ENCODE measurements around the gene UACA.
"Not testable (repeated sequence)": the region's sequence is repeated elsewhere in the genome, so short reads cannot be mapped to it uniquely, and the experiment has no call there.

The UACA gene

GRCh38 chr15:70669966-70670658 lies 93.2 kb downstream of the UACA start:
- CTCF ChIA-PET: interaction anchor here (1.5 kb wide), 1 partner anchor 56 kb away, joined by 3 read pairs; no protein-coding TSS in a partner anchor

GRCh38 chr15:70669006-70669602 lies 94.3 kb downstream of the UACA start:
- WGBS (ENCODE audit: insufficient coverage): 71% methylated on average over 2 of the region's 4 CpGs
- CTCF ChIA-PET: interaction anchor here (1.3 to 1.4 kb wide), 3 partner anchors 9 to 63 kb away, joined by 3 to 5 read pairs (median 3); no protein-coding TSS in a partner anchor
- no peak for DNase-seq
- H3K36me3 ChIP-seq (ENCODE audit: control insufficient read depth in 4 of 4, insufficient read depth in 4 of 4, low read length in 3 of 4): no peaks in the 10 kb centered on the region
- H3K9me3 ChIP-seq (ENCODE audit: control extremely low read depth in 1 of 5, control insufficient read depth in 4 of 5, insufficient read depth in 2 of 5, low read depth in 1 of 5, low read length in 4 of 5): no peaks in the 10 kb centered on the region
- peaks cover 9 to 25% (median 18%) of the 10 kb centered on the region in 4 experiments for H3K4me1 ChIP-seq (ENCODE audit: control extremely low read depth in 1 of 4, control insufficient read depth in 4 of 4, insufficient read depth in 4 of 4, low read length in 3 of 4)
- no peak overlapping the region for H3K27ac ChIP-seq (ENCODE audit: insufficient read depth in 1 of 2, low read depth in 1 of 2, low read length in 2 of 2, poor library complexity in 1 of 2, severe bottlenecking in 2 of 2)
- H3K4me3 ChIP-seq (ENCODE audit: control insufficient read depth in 1 of 7, extremely low read depth in 1 of 7, insufficient read depth in 4 of 7, low read depth in 2 of 7, low read length in 6 of 7): no peak overlapping the region
- POLR2A ChIA-PET: no interaction called here
- peaks cover 12 to 69% (median 19%) of the 10 kb centered on the region in 5 experiments for H3K27me3 ChIP-seq (replicated peaks in 2 of 5; ENCODE audit: control insufficient read depth in 4 of 5, insufficient read depth in 5 of 5, low read length in 4 of 5)

More at GRCh38 chr15:70669966-70670658, 93.2 kb downstream of the UACA start:
- POLR2A ChIA-PET: no interaction called here
- WGBS (ENCODE audit: insufficient coverage): 49% methylated on average over 5 of the region's 8 CpGs
- peaks cover 12 to 68% (median 21%) of the 10 kb centered on the region in 5 experiments for H3K27me3 ChIP-seq (replicated peaks in 2 of 5; ENCODE audit: control insufficient read depth in 4 of 5, insufficient read depth in 5 of 5, low read length in 4 of 5)
- H3K4me3 ChIP-seq (ENCODE audit: control insufficient read depth in 1 of 7, extremely low read depth in 1 of 7, insufficient read depth in 4 of 7, low read depth in 2 of 7, low read length in 6 of 7): no peak overlapping the region
- peaks cover 9 to 25% (median 18%) of the 10 kb centered on the region in 4 experiments for H3K4me1 ChIP-seq (ENCODE audit: control extremely low read depth in 1 of 4, control insufficient read depth in 4 of 4, insufficient read depth in 4 of 4, low read length in 3 of 4)
- H3K9me3 ChIP-seq (ENCODE audit: control extremely low read depth in 1 of 5, control insufficient read depth in 4 of 5, insufficient read depth in 2 of 5, low read depth in 1 of 5, low read length in 4 of 5): no peaks in the 10 kb centered on the region
- no peaks in the 10 kb centered on the region for H3K36me3 ChIP-seq (ENCODE audit: control insufficient read depth in 4 of 4, insufficient read depth in 4 of 4, low read length in 3 of 4)
- no peak overlapping the region for H3K27ac ChIP-seq (ENCODE audit: insufficient read depth in 1 of 2, low read depth in 1 of 2, low read length in 2 of 2, poor library complexity in 1 of 2, severe bottlenecking in 2 of 2)
- peak in 2 of 3 donors; percentile 11 to 13 for DNase-seq

GRCh38 chr15:70665599-70665998 lies 97.8 kb downstream of the UACA start:
- WGBS (ENCODE audit: insufficient coverage): no CpG with 5 or more reads among the region's 1 CpG
- no peak for DNase-seq
- no peaks in the 10 kb centered on the region for H3K9me3 ChIP-seq (ENCODE audit: control extremely low read depth in 1 of 5, control insufficient read depth in 4 of 5, insufficient read depth in 2 of 5, low read depth in 1 of 5, low read length in 4 of 5)
- no peak overlapping the region for H3K27ac ChIP-seq (ENCODE audit: insufficient read depth in 1 of 2, low read depth in 1 of 2, low read length in 2 of 2, poor library complexity in 1 of 2, severe bottlenecking in 2 of 2)
- CTCF ChIA-PET: interaction anchor here (0.7 kb wide), 1 partner anchor 58 kb away, joined by 3 read pairs; no protein-coding TSS in a partner anchor
- H3K4me1 ChIP-seq (ENCODE audit: control extremely low read depth in 1 of 4, control insufficient read depth in 4 of 4, insufficient read depth in 4 of 4, low read length in 3 of 4): peaks cover 0 to 5% (median 3%) of the 10 kb centered on the region in 4 experiments
- no peaks in the 10 kb centered on the region for H3K36me3 ChIP-seq (ENCODE audit: control insufficient read depth in 4 of 4, insufficient read depth in 4 of 4, low read length in 3 of 4)
- H3K4me3 ChIP-seq (ENCODE audit: control insufficient read depth in 1 of 7, extremely low read depth in 1 of 7, insufficient read depth in 4 of 7, low read depth in 2 of 7, low read length in 6 of 7): no peak overlapping the region
- POLR2A ChIA-PET: no interaction called here
- peaks cover 12 to 63% (median 19%) of the 10 kb centered on the region in 5 experiments for H3K27me3 ChIP-seq (replicated peaks in 2 of 5; ENCODE audit: control insufficient read depth in 4 of 5, insufficient read depth in 5 of 5, low read length in 4 of 5)

- POLR2A ChIA-PET: no interaction called here
- no peaks in the 10 kb centered on the region for H3K9me3 ChIP-seq (ENCODE audit: control extremely low read depth in 1 of 5, control insufficient read depth in 4 of 5, insufficient read depth in 2 of 5, low read depth in 1 of 5, low read length in 4 of 5)
- CTCF ChIA-PET: interaction anchor here (0.8 kb wide), 1 partner anchor 26 kb away, joined by 3 read pairs; no protein-coding TSS in a partner anchor
- no peak for DNase-seq
- H3K4me3 ChIP-seq (ENCODE audit: control insufficient read depth in 1 of 7, extremely low read depth in 1 of 7, insufficient read depth in 4 of 7, low read depth in 2 of 7, low read length in 6 of 7): no peak overlapping the region
- 93% methylated on average over 3 of the region's 4 CpGs for WGBS (ENCODE audit: insufficient coverage)
- no peak overlapping the region for H3K27ac ChIP-seq (ENCODE audit: insufficient read depth in 1 of 2, low read depth in 1 of 2, low read length in 2 of 2, poor library complexity in 1 of 2, severe bottlenecking in 2 of 2)
- H3K4me1 ChIP-seq (ENCODE audit: control extremely low read depth in 1 of 4, control insufficient read depth in 4 of 4, insufficient read depth in 4 of 4, low read length in 3 of 4): peaks cover 0 to 2% (median 0%) of the 10 kb centered on the region in 4 experiments
- peaks cover 12 to 55% (median 16%) of the 10 kb centered on the region in 5 experiments for H3K27me3 ChIP-seq (replicated peaks in 2 of 5; ENCODE audit: control insufficient read depth in 4 of 5, insufficient read depth in 5 of 5, low read length in 4 of 5)
- H3K36me3 ChIP-seq (ENCODE audit: control insufficient read depth in 4 of 4, insufficient read depth in 4 of 4, low read length in 3 of 4): no peaks in the 10 kb centered on the region
These were observed 98.9 kb downstream of the UACA start for GRCh38 chr15:70664494-70664893.

GRCh38 chr15:70663069-70663468 lies 100.3 kb downstream of the UACA start:
- CTCF ChIA-PET; POLR2A ChIA-PET; H3K4me1 ChIP-seq (ENCODE audit: control extremely low read depth in 1 of 4, control insufficient read depth in 4 of 4, insufficient read depth in 4 of 4, low read length in 3 of 4); DNase-seq; H3K27ac ChIP-seq (ENCODE audit: insufficient read depth in 1 of 2, low read depth in 1 of 2, low read length in 2 of 2, poor library complexity in 1 of 2, severe bottlenecking in 2 of 2); H3K36me3 ChIP-seq (ENCODE audit: control insufficient read depth in 4 of 4, insufficient read depth in 4 of 4, low read length in 3 of 4); H3K4me3 ChIP-seq (ENCODE audit: control insufficient read depth in 1 of 7, extremely low read depth in 1 of 7, insufficient read depth in 4 of 7, low read depth in 2 of 7, low read length in 6 of 7); H3K9me3 ChIP-seq (ENCODE audit: control extremely low read depth in 1 of 5, control insufficient read depth in 4 of 5, insufficient read depth in 2 of 5, low read depth in 1 of 5, low read length in 4 of 5): not testable (repeated sequence)
- peaks cover 8 to 41% (median 12%) of the 10 kb centered on the region in 5 experiments for H3K27me3 ChIP-seq (replicated peaks in 2 of 5; ENCODE audit: control insufficient read depth in 4 of 5, insufficient read depth in 5 of 5, low read length in 4 of 5)
- WGBS (ENCODE audit: insufficient coverage): no CpG with 5 or more reads among the region's 3 CpGs

GRCh38 chr15:70659662-70660061 lies 103.7 kb downstream of the UACA start:
- no CpG with 5 or more reads among the region's 3 CpGs for WGBS (ENCODE audit: insufficient coverage)
- POLR2A ChIA-PET: no interaction called here
- Histone ChIP-seq H3K4me1 (ENCODE audit: control extremely low read depth in 1 of 4, control insufficient read depth in 4 of 4, insufficient read depth in 4 of 4, low read length in 3 of 4) (peaks cover 0 to 2% (median 0%) of the 10 kb centered on the region in 4 experiments), H3K27me3 (replicated peaks in 2 of 5; ENCODE audit: control insufficient read depth in 4 of 5, insufficient read depth in 5 of 5, low read length in 4 of 5) (peaks cover 0 to 8% (median 0%) of the 10 kb centered on the region in 5 experiments), H3K4me3 (ENCODE audit: control insufficient read depth in 1 of 7, extremely low read depth in 1 of 7, insufficient read depth in 4 of 7, low read depth in 2 of 7, low read length in 6 of 7) (no peak overlapping the region), H3K27ac (ENCODE audit: insufficient read depth in 1 of 2, low read depth in 1 of 2, low read length in 2 of 2, poor library complexity in 1 of 2, severe bottlenecking in 2 of 2) (no peak overlapping the region), H3K9me3 (ENCODE audit: control extremely low read depth in 1 of 5, control insufficient read depth in 4 of 5, insufficient read depth in 2 of 5, low read depth in 1 of 5, low read length in 4 of 5) (no peaks in the 10 kb centered on the region), H3K36me3 (ENCODE audit: control insufficient read depth in 4 of 4, insufficient read depth in 4 of 4, low read length in 3 of 4) (no peaks in the 10 kb centered on the region)
- no peak for DNase-seq
- CTCF ChIA-PET: no interaction called here

- Histone ChIP-seq H3K27me3 (replicated peaks in 2 of 5; ENCODE audit: control insufficient read depth in 4 of 5, insufficient read depth in 5 of 5, low read length in 4 of 5) (no peaks in the 10 kb centered on the region), H3K4me1 (ENCODE audit: control extremely low read depth in 1 of 4, control insufficient read depth in 4 of 4, insufficient read depth in 4 of 4, low read length in 3 of 4) (peaks cover 0 to 2% (median 0%) of the 10 kb centered on the region in 4 experiments)
These were observed 104.7 kb downstream of the UACA start for GRCh38 chr15:70658641-70659040.

More at GRCh38 chr15:70658641-70659040, 104.7 kb downstream of the UACA start:
- WGBS (ENCODE audit: insufficient coverage): no CpG with 5 or more reads among the region's 3 CpGs
- POLR2A ChIA-PET: no interaction called here
- no peak for DNase-seq
- Histone ChIP-seq H3K9me3 (ENCODE audit: control extremely low read depth in 1 of 5, control insufficient read depth in 4 of 5, insufficient read depth in 2 of 5, low read depth in 1 of 5, low read length in 4 of 5) (no peaks in the 10 kb centered on the region), H3K36me3 (ENCODE audit: control insufficient read depth in 4 of 4, insufficient read depth in 4 of 4, low read length in 3 of 4) (no peaks in the 10 kb centered on the region), H3K4me3 (ENCODE audit: control insufficient read depth in 1 of 7, extremely low read depth in 1 of 7, insufficient read depth in 4 of 7, low read depth in 2 of 7, low read length in 6 of 7) (no peak overlapping the region), H3K27ac (ENCODE audit: insufficient read depth in 1 of 2, low read depth in 1 of 2, low read length in 2 of 2, poor library complexity in 1 of 2, severe bottlenecking in 2 of 2) (no peak overlapping the region)
- CTCF ChIA-PET: no interaction called here

All from common myeloid progenitor, CD34-positive (primary cell).